Natural killer cell (primary cell): ENCODE results near the gene THSD8. TPM values are rescaled to one million over a fixed set of nuclear protein-coding genes. Genes with fewer than 3 reads are reported as not detected.

ENCODE experiments used
- ATAC-seq, 3 donors: fragments of 150-1000 bp in 2 of 3; fragments of 200-7000 bp in 1 of 3; cut with Tn5 transposase; 1 replicate in 1 of 3; 2 replicates in 2 of 3; pipeline ENCODE4 v1.10.0; 2021; ENCODE audit warnings: mild to moderate bottlenecking in 2 of 3, moderate library complexity in 2 of 3
- DNase-seq, 2 donors: peaks; one replicate each; pipeline versions ENCODE4 v3.0.0 to v3.0.0-alpha.2; 2013 to 2021; ENCODE audit warnings: mixed read lengths in 1 of 2
- H3K27ac ChIP-seq: one replicate; pipeline ENCODE4 v1.5.1; 2013; ENCODE audit warnings: mild to moderate bottlenecking, low read length
- H3K27me3 ChIP-seq: one replicate; pipeline ENCODE4 v1.6.1; 2013; ENCODE audit warnings: low read length; ENCODE audit not compliant: control insufficient read depth, insufficient read depth
- H3K36me3 ChIP-seq: one replicate; pipeline ENCODE4 v1.6.1; 2013; ENCODE audit warnings: low read length; ENCODE audit not compliant: control insufficient read depth, insufficient read depth
- H3K4me1 ChIP-seq: one replicate; pipeline ENCODE4 v1.6.1; 2013; ENCODE audit warnings: low read length; ENCODE audit not compliant: control insufficient read depth, insufficient read depth
- H3K4me3 ChIP-seq: one replicate; pipeline ENCODE4 v1.5.1; 2013; ENCODE audit warnings: low read length
- H3K9me3 ChIP-seq: one replicate; pipeline ENCODE4 v1.6.1; 2013; ENCODE audit warnings: low read length; ENCODE audit not compliant: control insufficient read depth, insufficient read depth
- H3K27ac Mint-ChIP-seq, 2 donors: one replicate each; pipeline ENCODE4 v1.8.0; 2022; ENCODE audit warnings: mild to moderate bottlenecking in 2 of 2, mixed read lengths in 2 of 2, moderate library complexity in 1 of 2
- H3K27me3 Mint-ChIP-seq, 2 donors: one replicate each; pipeline ENCODE4 v1.8.0; 2022; ENCODE audit warnings: low read depth in 2 of 2, mixed read lengths in 2 of 2
- H3K36me3 Mint-ChIP-seq: one replicate; pipeline ENCODE4 v1.8.0; 2022; ENCODE audit warnings: mixed read lengths
- H3K4me1 Mint-ChIP-seq, 2 donors: one replicate each; pipeline ENCODE4 v1.8.0; 2022; ENCODE audit warnings: mixed read lengths in 2 of 2
- H3K4me3 Mint-ChIP-seq: one replicate; pipeline ENCODE4 v1.8.0; 2022; ENCODE audit warnings: mild to moderate bottlenecking, moderate library complexity, mixed read lengths
- H3K9me3 Mint-ChIP-seq, 2 donors: one replicate each; pipeline ENCODE4 v1.8.0; 2022; ENCODE audit warnings: mixed read lengths in 2 of 2
- WGBS: methylation state at CpG from one replicate; pipeline ENCODE4 v1.1.7; 2013; ENCODE audit warnings: missing lambda C conversion rate; ENCODE audit not compliant: insufficient coverage; 5-methylcytosine and 5-hydroxymethylcytosine counted together
- intact Hi-C: fragments of 100-400 bp; cut with micrococcal nuclease; formaldehyde crosslinking; loops from one replicate; pipeline ENCODE4 v1.14.2; 2022
- total RNA-seq, 4 donors: library from RNA; stranded (reverse); fragments of 120-200 nt in 1 of 4; gene quantifications; one replicate each; pipeline versions ENCODE4 v1.2.3 to v1.2.4, GENCODE V29; 2013 to 2022
- TF ChIP-seq, protein P1 (sequence below): fragments of 200-600 bp; IDR thresholded peaks from one replicate; pipeline ENCODE4 v1.8.0; 2022; ENCODE audit warnings: antibody characterized with exemption

The THSD8 gene
- total RNA-seq, 3 donors from 2014 or later (not counting 1 experiment from before 2014, with no cell fraction given): 1.7 to 2.8 (median 2.2) TPM

DNA sequence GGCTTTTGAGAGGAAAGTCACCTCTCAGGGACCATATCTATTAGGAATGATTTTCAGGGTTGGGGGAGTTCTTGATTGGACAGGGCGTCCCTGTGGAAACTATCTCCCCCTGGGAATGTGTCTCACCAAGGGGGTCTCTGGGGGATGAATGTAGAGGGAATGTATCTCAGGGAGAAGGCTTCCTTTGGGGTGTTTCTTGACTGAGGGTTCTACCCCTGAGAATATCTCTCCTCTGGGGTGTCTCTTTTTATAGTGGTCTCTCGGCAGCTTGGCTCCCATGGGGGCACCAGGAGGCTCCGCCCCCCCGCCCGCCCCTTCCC lies 31.5 kb downstream of the THSD8 start:
- intact Hi-C loops: no loop called here
- H3K9me3 Mint-ChIP-seq: peaks cover 0 to 2% of the 10 kb centered on the region in 2 donors
- 0% methylated on average over 5 of the region's 5 CpGs for WGBS
- H3K36me3 Mint-ChIP-seq: no peaks in the 10 kb centered on the region
- no peak overlapping the region for H3K27ac ChIP-seq
- H3K27me3 Mint-ChIP-seq: peaks cover 57 to 62% of the 10 kb centered on the region in 2 donors
- peaks cover 33% of the 10 kb centered on the region for H3K4me1 ChIP-seq
- peak overlapping the region; percentile 71 for H3K4me3 Mint-ChIP-seq
- H3K4me3 ChIP-seq: no peak overlapping the region
- peaks cover 17 to 33% of the 10 kb centered on the region in 2 donors for H3K4me1 Mint-ChIP-seq
- TF ChIP-seq, protein P1, sequence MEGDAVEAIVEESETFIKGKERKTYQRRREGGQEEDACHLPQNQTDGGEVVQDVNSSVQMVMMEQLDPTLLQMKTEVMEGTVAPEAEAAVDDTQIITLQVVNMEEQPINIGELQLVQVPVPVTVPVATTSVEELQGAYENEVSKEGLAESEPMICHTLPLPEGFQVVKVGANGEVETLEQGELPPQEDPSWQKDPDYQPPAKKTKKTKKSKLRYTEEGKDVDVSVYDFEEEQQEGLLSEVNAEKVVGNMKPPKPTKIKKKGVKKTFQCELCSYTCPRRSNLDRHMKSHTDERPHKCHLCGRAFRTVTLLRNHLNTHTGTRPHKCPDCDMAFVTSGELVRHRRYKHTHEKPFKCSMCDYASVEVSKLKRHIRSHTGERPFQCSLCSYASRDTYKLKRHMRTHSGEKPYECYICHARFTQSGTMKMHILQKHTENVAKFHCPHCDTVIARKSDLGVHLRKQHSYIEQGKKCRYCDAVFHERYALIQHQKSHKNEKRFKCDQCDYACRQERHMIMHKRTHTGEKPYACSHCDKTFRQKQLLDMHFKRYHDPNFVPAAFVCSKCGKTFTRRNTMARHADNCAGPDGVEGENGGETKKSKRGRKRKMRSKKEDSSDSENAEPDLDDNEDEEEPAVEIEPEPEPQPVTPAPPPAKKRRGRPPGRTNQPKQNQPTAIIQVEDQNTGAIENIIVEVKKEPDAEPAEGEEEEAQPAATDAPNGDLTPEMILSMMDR: no peak
- no peak overlapping the region for H3K27ac Mint-ChIP-seq
- peaks cover 7% of the 10 kb centered on the region for H3K9me3 ChIP-seq
- ATAC-seq (no peak), DNase-seq (no peak)
- no peaks in the 10 kb centered on the region for H3K36me3 ChIP-seq
- H3K27me3 ChIP-seq: peaks cover 77% of the 10 kb centered on the region

DNA sequence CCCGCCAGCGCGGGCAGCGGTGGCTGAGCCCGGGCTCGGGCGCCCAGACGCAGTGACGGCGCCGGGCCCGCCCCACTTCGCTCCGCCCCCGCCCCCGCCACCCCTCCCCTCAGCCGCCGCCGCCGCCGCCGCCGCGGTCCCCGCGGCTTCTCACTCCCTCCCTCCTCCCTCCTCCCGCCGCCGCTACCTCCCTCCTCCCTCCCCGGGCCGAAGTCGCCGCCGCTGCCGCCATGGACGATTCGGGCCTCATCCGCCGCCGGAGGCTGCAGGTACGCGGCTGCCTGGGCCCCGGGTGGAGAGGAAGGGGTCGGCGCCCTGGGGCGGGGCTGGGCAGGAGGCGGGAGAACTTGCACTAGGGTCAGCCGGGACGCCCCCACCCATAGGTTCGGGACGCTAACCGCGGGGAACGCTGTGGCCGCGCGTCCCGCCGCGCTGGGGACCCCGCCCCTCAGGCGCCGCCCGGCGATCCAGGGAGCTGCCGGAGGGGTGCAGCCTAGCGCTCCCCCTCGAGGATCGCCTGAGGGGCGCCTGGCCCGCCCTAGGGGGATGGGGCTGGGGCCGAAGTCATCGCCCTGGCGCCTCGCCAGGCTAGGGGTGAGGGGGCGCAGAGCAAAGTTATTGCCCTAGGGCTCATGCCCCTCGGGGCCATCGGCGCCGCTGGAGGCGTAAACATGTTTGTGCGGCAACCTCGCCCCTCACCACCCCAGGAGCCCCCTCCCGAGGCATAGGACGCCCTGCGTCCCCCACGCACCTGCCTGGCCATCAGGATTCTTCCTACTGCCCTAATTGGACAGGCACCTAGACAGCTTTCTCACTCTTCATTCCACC lies 32.1 kb downstream of the THSD8 start:
- Mint-ChIP-seq H3K27me3 (peaks cover 56 to 62% of the 10 kb centered on the region in 2 donors), H3K36me3 (no peaks in the 10 kb centered on the region), H3K27ac (no peak overlapping the region), H3K4me3 (peak overlapping the region; percentile 67), H3K9me3 (peaks cover 0 to 2% of the 10 kb centered on the region in 2 donors), H3K4me1 (peaks cover 17 to 38% of the 10 kb centered on the region in 2 donors)
- Histone ChIP-seq H3K27ac (no peak overlapping the region), H3K9me3 (peaks cover 7% of the 10 kb centered on the region), H3K36me3 (no peaks in the 10 kb centered on the region), H3K27me3 (peaks cover 77% of the 10 kb centered on the region), H3K4me1 (peaks cover 39% of the 10 kb centered on the region), H3K4me3 (no peak overlapping the region)
- intact Hi-C loops: no loop called here
- ATAC-seq (peak in 2 of 3 donors; percentile 32 to 48), DNase-seq (peak; percentile 36 to 63)
- TF ChIP-seq, protein P1: no peak
- 2% methylated on average over 65 of the region's 87 CpGs for WGBS

DNA sequence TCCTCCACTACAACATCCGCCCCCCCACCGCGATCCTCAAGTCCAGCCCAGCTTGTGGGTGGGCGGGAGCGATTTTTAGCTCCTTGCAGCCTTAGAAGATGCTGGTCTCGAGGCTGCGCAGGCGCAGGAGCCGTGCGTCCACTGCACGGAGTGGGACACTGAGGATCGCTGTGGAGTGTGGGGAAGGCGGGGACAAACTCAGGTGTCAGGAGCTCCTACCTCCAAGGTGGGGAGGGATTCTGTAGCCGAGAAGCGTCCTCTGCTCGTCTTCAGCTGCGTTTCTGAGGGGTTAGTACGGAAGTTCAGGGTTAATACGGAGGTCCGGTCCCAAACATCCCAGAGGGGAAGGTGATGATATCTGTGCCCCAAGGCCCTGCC lies 32.7 kb downstream of the THSD8 start, which contains the start of gene RTBDN:
Gene RTBDN, minus strand, starts transcription at position 14 of the 378 bp plus-strand sequence. CDS start 4,600 bp downstream, outside the sequence.
- Histone ChIP-seq H3K4me3 (no peak within 1 kb of the TSS), H3K9me3 (peaks cover 7% of the 10 kb centered on the region), H3K27me3 (peaks cover 83% of the 10 kb centered on the region), H3K27ac (no peak within 1 kb of the TSS), H3K4me1 (peaks cover 42% of the 10 kb centered on the region), H3K36me3 (no peaks in the 10 kb centered on the region)
- ATAC-seq (no peak), DNase-seq (peak in 1 of 2 donors; percentile 34)
- intact Hi-C loops: no loop called here
- peaks cover 0 to 2% of the 10 kb centered on the region in 2 donors for H3K9me3 Mint-ChIP-seq
- H3K27me3 Mint-ChIP-seq: peaks cover 59 to 63% of the 10 kb centered on the region in 2 donors
- no peak within 1 kb of the TSS for H3K27ac Mint-ChIP-seq
- WGBS: 13% methylated on average over 20 of the region's 20 CpGs
- H3K4me1 Mint-ChIP-seq: peaks cover 23 to 43% of the 10 kb centered on the region in 2 donors
- H3K36me3 Mint-ChIP-seq: no peaks in the 10 kb centered on the region
- peak within 1 kb of the TSS; percentile 71 for H3K4me3 Mint-ChIP-seq
- TF ChIP-seq, protein P1: no peak
